ENCODE data around the gene RASA4B. TPM values are rescaled to one million over a fixed set of nuclear protein-coding genes. Genes with fewer than 3 reads are reported as not detected.
"Not testable (repeated sequence)": the region's sequence is repeated elsewhere in the genome, so short reads cannot be mapped to it uniquely, and the experiment has no call there.

The RASA4B gene
- total RNA-seq, 1 donor from 2014 or later: 1.4 TPM

DNA sequence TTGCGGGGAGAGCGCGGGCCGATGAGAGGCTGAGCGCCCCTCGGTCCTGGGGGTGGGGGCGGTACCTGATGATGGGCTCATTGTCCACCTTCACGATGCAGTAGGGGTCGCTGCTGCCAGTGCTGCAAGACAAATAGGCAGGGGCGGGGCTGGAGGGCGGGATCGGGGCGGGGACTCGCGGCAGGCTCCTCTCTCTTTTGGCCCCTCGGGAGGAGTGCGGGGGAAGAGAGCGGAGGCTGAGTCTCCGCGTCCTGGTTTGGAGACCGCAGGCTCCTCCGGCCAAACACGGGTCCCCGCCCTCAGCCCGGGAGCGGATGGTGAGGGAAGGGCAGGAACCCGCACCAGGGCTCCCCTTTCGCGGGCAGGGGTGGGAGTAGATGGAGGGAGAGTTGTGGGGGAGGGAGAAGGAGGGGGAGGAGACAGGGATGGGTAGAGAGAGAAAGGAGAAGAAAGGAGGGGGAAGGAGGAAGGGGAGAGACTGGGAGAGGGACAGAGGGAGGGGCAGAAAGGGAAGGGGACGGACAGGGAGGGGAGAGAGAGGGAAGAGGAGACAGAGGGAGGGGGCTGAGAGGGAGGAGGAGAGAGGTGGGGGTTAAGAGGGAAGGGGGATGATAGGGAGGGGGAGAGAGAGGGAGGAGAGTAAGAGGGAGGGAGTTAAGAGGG, 5.6 kb downstream of the RASA4B start:
- DNase-seq (ENCODE audit: low spot score): not testable (repeated sequence)

DNA sequence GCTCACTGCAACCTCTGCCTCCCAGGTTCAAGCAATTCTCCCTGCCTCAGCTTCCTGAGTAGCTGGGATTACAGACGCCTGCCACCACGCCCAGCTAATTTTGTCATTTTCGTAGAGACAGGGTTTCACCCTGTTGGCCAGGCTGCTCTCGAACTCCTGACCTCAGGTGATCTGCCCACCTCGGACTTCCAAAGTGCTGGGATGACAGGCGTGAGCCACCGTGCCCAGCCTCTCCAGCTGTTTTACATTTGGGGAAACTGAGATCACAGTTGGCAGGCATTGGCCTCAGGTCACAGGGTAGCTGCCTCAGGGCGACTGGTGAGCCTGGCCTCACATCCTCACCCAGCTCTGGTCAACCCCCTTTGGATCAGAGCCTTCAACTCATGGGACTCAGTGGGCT, 7.0 kb downstream of the RASA4B start:
- not testable (repeated sequence) for DNase-seq (ENCODE audit: low spot score)

DNA sequence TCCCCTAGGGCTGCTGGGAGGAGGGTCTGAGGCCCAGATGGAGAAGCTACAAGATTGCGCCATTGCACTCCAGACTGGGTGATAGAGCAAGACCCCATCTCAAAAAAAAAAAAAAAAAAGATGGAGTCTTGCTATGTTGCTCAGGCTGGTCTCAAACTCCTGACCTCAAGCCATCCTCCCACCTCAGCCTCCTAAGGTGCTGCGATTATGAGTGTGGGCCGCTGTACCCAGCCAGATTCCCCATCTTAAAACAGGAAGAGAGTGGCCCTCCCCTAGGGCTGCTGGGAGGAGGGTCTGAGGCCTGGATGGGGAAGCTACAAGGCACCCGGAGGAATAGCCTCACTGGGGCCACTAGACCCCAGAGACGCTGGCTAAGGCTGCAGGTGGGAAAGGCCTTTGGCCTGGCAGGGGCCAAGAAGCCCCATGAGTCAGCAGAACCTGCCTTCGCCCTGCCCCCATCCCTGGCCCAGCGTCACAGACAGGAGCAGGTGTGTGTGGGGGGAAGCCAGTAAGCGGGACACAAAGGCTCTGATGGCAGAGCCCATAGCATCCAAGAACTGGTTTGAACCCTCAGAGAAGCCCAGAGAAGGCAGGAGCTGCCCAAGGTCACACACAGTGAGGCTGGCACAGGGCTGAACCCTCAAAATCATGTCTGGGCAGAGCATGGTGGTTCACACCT, 10.0 kb downstream of the RASA4B start:
- DNase-seq (ENCODE audit: low spot score): not testable (repeated sequence)

DNA sequence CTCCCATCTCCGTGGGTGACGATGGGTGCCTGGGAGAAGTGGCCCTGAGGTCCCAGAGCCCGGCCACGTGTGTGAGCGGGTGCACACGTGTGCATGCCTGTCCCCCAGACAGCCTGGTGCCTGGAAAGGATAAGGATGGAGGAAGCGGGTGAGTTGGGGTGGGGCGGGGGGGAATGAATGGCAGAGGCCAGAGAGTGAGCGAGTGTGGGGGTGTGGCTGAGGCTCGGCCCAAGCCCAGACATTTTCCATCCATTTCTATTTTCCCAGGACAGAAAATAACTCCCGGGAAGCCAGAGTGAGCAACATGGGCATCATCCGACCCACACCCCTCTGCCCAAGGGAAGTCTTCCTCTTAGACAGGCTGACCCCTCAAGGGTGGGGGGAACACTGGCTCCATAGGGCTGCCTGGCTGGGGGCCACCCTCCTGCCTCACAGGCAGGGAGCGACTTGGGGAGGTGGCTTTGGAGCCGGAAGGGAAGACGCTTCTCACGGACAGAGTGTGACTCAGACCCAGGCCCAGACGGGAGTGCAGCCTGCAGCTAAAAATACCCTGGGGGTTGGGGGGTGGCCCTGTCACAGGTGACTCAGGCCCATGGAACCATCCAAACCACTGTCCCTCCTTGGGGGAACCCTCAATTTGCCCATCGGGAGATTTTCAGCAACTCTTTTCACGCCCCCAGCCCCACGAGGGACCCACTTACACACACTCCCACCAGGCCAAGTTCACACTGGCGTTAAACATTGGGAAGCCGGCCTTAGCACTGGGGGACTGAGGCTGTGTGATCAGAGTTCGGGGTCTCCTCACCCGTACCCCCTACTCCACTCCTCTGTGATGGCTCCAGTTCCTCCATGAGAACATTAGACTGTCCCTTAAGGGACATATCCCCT, 12.0 kb downstream of the RASA4B start:
- not testable (repeated sequence) for DNase-seq (ENCODE audit: low spot score)

DNA sequence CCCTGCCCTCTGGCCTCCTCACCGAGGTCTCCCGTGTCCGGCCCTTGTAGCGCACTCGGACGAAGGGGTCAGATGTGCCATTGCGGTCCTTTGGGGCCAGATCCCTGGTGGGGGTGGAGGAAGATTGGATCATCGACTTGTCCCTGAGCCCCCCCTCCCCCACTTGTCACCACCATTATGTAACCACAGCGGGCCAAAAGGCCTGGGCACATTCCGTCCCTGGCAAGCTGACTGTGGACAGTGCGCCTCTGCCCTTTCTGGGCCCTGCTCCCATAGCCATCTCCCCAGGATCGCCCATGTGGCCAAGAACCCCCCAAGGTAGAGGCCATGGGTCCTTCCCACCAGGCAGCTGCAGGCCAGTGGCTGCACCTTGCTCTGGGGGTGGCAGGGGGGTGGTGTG, 14.4 kb downstream of the RASA4B start:
- DNase-seq (ENCODE audit: low spot score): not testable (repeated sequence)

DNA sequence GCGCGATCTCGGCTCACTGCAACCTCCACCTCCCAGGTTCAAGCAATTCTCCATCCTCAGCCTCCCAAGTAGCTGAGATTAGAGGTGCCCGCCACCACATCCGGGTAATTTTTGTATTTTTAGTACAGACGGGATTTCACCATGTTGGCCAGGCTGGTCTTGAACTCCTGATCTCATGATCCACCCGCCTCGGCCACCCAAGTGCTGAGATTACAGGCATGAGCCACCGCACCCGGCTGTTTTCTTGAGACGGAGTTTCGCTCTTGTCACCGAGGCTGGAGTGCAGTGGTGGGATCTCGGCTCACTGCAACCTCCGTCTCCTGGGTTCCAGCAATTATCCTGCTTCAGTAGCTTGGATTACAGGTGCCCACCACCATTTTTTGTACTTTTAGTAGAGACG, 19.3 kb downstream of the RASA4B start:
- DNase-seq (ENCODE audit: low spot score): not testable (repeated sequence)

DNA sequence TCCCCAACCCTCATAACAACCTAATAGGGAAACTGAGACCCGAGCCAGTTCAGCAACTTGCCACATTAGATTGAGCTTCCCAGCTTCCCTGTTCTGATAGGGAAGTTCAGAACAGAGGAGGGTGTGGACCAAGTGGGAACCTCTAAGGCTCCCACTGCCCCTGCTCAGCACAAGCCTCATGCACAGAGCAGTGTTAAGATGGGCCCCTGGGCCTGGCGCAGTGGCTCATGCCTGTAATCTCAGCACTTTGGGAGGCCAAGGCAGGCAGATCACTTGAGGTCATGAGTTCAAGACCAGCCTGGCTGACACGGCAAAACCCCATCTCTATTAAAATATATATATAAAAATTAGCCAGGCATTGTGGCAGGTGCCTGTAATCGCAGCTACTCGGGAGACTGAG, 20.3 kb downstream of the RASA4B start:
- DNase-seq (ENCODE audit: low spot score): not testable (repeated sequence)

DNA sequence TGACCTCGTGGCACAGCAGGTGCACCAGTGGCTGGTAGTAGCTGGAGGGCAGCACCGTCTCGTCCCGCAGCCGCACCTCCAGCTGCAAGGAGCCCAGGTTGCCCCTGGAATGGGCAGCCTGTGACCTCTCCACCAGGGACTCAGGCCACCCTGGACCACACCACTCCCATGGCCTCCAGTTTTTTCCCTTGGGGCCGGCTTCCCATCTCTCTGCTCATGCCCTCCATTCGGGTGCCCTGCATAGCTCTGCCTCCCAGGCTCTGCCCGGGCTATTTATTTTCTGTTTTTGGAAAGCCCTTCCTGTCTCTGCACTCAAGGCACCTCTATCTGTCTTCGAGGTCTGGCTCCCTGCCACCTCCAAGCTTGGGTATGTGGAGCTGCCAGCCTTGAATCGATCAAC, 20.7 kb downstream of the RASA4B start:
- DNase-seq (ENCODE audit: low spot score): not testable (repeated sequence)

DNA sequence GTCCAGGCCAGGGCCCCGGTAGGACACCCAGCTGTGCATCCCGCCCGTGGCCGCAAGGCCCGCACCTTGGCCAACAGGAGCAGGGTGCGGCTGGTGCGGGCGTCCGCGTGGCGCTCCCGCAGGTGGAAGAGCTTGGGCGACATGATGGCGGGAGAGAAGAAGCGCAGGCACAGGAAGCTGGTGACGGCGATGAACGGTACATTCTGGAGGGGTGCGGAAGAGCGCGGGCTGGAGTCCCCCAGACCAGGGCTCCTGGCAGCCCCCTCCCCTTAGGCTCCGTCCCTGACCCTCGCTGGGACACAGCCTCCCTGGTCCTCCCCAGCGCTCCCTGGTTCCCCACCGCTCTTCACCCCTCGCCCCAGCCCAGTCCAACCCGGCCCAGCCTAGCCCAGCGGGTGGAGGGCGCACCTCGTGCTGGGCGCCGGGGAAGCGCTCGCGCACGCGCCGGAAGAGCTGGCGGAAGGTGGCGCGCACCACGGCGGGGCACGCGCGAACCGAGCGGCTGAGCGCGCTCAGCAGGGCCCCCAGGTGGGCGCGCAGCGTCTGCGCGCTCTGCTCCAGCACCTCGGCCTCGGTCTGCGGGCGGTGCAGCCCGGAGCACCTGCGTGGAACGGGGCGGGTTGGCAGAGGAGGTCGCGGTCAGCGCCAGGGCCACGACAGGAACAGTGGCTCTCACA, 23.0 kb downstream of the RASA4B start:
- DNase-seq (ENCODE audit: low spot score): not testable (repeated sequence)

DNA sequence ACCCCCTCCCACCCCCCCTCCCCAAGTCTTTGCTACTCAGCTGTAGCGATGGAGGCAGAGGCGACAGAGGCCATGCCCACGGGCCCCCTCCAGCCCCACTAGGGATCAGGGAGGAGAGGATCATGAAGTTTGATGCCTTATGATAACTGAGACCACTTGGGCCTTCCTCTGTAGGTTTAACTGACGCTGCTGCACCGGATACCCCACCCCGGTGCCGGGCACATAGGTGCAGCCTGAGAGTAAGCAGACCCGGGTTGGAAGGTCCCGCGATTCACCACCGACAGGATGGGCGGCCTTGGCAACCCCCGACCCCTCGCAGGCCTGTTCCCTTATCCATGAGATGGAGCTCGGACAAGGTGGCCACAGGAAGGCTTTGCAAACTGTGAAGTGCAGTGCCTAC, 23.6 kb downstream of the RASA4B start:
- DNase-seq (ENCODE audit: low spot score): not testable (repeated sequence)

DNA sequence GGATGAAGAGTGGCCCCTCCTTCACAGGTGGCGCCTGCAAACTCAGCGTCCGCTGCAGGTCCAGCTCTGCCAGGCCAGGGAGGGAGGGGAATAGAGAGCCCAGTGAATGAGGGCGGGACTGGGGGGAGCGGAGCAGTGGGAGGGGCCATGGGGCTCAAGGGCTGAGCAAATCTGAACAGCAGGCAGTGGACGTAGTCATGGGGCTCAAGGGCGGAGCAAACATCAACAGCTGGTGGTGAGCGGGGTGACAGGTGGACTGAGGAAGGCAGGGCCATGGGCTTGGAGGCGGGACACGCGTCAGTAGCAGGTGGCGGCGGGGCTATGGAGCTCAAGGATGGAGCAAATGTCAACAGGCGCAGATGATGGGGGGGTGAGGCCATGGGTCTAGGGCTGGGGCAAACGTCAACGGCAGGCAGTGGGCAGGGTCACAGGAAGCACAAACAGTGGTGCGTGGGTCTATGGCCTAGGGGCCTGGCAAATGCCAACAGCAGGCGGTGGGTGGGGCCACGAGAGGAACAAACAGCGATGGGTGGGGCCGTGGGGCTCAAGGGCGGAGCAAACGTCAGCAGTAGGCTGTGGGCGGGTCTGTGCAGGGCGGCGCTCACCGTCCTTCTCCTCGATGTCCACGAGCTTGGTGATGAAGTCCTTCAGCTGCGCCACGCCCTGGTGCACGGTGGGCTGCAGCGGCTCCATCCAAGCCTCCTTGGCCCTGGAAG, 24.2 kb downstream of the RASA4B start:
- not testable (repeated sequence) for DNase-seq (ENCODE audit: low spot score)

DNA sequence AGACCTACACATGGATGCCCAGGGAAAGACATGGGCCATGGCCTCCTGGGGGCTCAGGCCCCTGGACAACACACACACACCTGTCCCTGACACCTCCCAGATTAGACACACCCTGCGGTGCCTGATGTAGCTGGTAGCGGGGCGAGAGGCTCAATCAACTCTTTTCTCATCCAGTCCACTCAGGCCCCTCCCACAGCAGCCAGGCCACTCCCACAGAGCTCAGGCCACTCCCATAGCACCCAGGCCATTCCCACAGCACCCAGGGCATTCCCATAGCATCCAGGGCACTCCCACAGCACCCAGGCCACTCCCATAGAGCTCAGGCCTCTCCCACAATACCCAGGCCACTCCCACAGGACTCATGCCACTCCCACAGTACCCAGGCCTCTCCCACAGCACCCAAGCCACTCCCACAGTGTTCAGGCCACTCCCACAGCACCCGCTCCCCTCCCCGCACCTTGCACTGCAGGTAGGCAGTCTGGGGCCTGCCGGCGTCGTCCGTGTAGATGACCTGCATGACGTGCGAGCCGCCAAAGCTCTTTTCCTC, 27.0 kb downstream of the RASA4B start:
- not testable (repeated sequence) for DNase-seq (ENCODE audit: low spot score)

DNA sequence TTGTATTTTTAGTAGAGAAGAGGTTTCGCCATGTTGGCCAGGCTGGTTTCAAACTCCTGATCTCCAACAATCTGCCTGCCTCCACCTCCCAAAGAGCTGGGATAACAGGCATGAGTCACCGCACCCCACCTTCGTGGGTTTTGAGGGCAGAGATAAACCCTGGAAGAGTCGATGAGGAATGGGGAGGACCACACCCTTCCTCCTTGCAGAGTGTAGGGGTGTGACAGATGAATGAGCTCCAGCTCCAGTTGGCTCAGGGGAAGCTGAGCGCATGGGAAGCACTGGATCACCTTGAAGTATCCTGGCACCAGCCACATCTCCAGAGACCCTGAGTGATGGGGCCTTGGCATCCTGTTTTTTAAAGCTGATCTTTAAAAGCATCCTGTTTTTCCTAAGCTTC, 33.3 kb downstream of the RASA4B start:
- DNase-seq (ENCODE audit: low spot score): not testable (repeated sequence)

DNA sequence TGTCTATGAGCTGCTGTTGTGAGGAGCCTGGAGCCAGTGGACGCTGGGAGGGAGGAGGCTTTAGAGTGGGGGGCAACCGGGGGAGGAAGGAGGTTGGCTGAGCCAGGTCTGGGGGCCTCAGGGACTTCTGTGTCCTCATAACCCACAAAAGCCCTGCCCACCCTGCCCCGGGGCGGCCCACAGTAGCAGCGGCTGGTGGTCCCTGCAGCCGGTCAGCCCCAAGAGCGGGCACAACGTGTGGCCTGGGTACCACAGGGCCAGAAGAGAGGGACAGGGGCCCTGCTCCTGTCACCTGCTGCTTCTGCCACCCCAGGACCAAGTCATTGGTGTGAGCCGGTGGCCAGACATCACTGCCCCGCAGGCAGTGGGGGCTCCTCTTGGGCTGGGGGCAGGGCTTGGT, 35.6 kb downstream of the RASA4B start:
- DNase-seq (ENCODE audit: low spot score): not testable (repeated sequence)

DNA sequence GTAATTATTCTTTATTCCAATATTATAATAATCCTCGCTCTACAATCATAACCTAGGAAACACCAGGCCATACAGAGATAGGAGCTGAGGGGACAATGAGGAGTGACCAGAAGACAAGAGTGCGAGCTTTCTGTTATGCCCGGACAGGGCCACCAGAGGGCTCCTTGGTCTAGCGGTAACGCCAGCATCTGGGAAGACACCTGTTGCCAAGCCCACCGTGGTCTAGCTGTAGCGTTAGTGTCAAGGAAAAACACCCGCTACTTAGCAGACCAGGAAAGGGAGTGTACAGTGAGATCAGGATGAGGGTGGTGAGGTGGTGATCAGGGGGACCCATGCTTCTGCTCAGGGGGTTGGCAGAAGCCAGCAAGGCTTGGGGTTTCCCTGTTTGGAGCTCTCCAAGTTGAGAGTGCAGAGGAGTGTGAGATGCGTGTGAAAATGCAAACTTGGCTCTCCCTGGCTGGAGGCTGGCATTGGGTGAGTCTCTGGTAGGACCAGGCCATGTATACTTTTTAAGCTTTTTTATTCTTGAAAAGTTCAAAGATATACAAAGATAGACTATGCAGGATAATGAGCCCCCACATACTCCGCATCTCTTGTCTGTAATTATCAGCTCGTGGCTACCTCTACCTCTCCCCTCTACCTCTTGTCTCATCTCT, 37.5 kb downstream of the RASA4B start:
- DNase-seq (ENCODE audit: low spot score): not testable (repeated sequence)

DNA sequence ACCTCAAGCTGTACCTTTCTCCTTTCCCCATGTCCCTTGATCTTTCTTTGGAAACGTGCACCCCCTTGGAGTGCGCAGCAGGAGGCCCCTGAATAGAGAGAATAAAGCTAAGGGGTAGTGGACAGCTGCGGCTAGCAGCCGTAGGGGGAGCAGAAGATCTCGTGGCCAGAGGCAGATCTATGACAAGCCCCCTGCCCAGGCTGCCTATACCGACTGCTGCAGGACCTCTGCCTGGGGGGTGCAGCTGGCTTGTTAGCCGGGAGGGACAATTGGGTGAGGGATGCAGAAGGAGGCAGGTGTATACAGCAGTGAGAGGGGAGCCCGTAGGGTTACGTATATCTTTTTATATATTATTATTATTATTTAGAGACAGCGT, 38.4 kb downstream of the RASA4B start:
- DNase-seq (ENCODE audit: low spot score): not testable (repeated sequence)

DNA sequence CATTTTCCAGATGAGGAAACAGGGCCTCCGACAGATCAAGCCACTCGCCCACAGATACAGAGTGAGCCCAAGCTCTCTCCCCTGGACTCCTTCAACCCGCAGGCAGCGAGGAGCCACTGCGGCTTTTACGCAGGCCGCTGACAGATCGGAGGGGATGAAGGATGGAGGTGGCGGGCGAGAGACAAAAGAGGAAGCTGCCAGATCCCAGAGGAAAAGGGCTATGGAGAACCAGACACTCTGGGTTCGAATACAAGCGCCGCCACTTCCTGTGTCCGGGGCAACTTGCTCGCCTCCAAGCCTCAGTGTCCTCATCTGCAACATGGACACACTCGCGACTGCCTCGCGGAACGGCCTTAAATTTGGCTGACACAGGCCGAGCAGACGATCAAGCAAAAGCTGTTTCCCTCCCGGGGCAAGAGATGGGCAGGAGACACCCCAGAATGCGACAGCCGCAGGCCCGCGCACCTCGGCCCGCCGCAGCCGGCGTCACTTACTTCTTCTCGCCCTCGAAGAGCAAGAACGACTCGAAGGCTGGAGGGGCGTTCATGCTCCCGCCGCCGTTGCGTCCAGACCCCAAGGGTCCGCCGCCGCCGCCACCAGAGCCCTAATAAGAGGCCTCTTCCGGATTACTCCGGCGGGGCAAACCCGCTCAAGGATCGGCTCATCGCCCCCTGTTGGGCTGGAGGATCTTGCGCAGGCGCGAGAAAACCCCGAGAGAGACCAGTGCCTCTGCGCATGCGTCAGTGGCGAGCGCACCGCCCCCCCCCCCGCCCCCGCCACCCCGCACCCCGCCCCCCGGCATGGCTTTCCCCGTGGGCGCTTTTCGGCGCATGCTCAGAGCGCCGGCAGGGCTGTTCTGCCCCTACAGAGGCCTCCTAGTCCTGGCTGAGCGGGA, 39.0 kb downstream of the RASA4B start, which contains the start of gene POLR2J:
Gene POLR2J, minus strand, starts transcription at position 609 of the 895 bp plus-strand sequence. Its CDS starts 62 bp downstream, at position 547.
- DNase-seq (ENCODE audit: low spot score): peak; percentile 91

DNA sequence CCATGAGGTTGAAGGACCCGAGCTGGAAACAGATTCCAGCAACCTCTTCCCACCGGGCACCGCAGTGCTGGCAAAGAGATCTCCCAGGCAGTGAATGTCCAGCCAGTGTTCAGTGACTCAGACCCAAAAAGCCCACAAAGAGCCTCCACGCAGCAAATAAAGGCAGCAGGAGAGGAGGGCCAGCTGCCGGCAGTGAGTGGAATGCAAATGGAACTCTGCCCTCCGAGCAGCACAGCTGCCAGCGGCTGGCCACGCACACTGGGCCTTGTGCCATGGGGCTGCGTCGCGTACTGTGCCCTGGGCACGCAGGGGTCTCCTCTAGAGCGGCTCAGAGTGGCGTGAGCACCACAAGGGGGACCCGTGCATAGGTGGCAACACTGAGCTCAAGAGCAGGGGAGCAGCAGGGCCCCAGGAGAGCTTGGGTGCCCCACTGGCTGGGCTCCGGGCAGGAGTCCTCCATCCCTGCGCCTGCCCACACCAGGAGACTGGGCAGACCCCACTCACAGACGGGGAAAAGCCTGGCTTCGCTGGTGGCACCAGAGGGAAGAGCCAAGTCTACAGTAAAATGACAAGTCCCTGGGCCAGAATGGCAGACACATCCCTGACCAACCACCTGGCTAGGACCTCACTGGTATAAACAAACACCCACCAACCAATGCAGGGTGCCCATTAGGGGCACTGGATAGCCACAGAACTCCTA, 42.7 kb downstream of the RASA4B start:
- DNase-seq (ENCODE audit: low spot score): not testable (repeated sequence)
